Measurements from ENCODE around the gene BABAM2. TPM values are rescaled to one million over a fixed set of nuclear protein-coding genes. Genes with fewer than 3 reads are reported as not detected.

BABAM2 gene
- total and polyA plus RNA-seq, 9 of the 15 experiments (the other 6 are each of a cell fraction or from before 2014, with no cell fraction given), result 10.9 to 37.4 (median 25.6) TPM

- in situ Hi-C loops (cut with MboI) (no loop called here), intact Hi-C loops (cut with micrococcal nuclease) (no loop called here)
- no peak for DNase-seq (ENCODE audit: extremely low read depth in 1 of 4, low spot score in 3 of 4)
- no peak for ATAC-seq
- Histone ChIP-seq H3K4me1 (replicated peaks in 1 of 2; ENCODE audit: control insufficient read depth in 2 of 2, insufficient read depth in 2 of 2, low read length in 2 of 2) (no peaks in the 10 kb centered on the region; a peak in 1 of 5 replicates), H2AFZ (ENCODE audit: low read depth, low read length) (no peak overlapping the region), H3K27ac (ENCODE audit: extremely low read depth, low read depth, low read length) (no peak overlapping the region), H3K9ac (ENCODE audit: insufficient read depth in 1 of 2, low read depth in 2 of 2, low read length in 2 of 2) (no peak overlapping the region), H3K4me3 (no peak overlapping the region), H3K4me2 (ENCODE audit: insufficient read depth, low read length) (no peak overlapping the region), H3K36me3 (ENCODE audit: control insufficient read depth, insufficient read depth, low read length) (no peaks in the 10 kb centered on the region), H3K9me1 (ENCODE audit: control insufficient read depth, insufficient read depth, low read length) (no peaks in the 10 kb centered on the region), H3K79me2 (ENCODE audit: control insufficient read depth, insufficient read depth, low read length) (no peaks in the 10 kb centered on the region), H4K20me1 (replicated peaks; ENCODE audit: control insufficient read depth, insufficient read depth, low read length) (no peaks in the 10 kb centered on the region), H3K27me3 (ENCODE audit: control insufficient read depth in 2 of 2, insufficient read depth in 2 of 2, low read length in 2 of 2) (no peaks in the 10 kb centered on the region), H3K9me3 (replicated peaks; ENCODE audit: control insufficient read depth, insufficient read depth, low read depth, low read length) (no peaks in the 10 kb centered on the region)
- 42% methylated on average over 4 of the region's 4 CpGs for WGBS (ENCODE audit: insufficient coverage, low coverage, missing lambda C conversion rate)
- FAIRE-seq, result no peak
- ChIA-PET POLR2A (interaction anchor here (0.8 kb wide), 1 partner anchor 11 kb away, joined by 5 read pairs; no protein-coding TSS in a partner anchor), CTCF (ENCODE audit: low intra/inter-chr PET ratio) (no interaction called here)
- BruUV-seq (replicated peaks), result no TSS peak
- TF ChIP-seq PRDM10 (IDR thresholded peaks at IDR 0.05; ENCODE audit: partially characterized antibody) (no peak), BRD9 (IDR thresholded peaks at IDR 0.05; ENCODE audit: low read depth, partially characterized antibody) (no peak), GABPB2 (CRISPR knock-in tag; conservative IDR thresholded peaks at IDR 0.05) (no peak), ASH1L (IDR thresholded peaks at IDR 0.05; ENCODE audit: borderline replicate concordance, low read depth, partially characterized antibody) (no peak), HES1 (IDR thresholded peaks at IDR 0.05; ENCODE audit: low read depth) (no peak), ZFP36 (IDR thresholded peaks at IDR 0.05; ENCODE audit: low read depth, low read length, partially characterized antibody) (peak; percentile 82), XRCC3 (IDR thresholded peaks at IDR 0.05) (no peak)
These were observed 396.9 kb downstream of the BABAM2 start for GRCh38 chr2:28287256-28287915.
